Skeletal muscle tissue (tissue), 4 donors: ENCODE data around the gene SRL. TPM values are rescaled to one million over a fixed set of nuclear protein-coding genes. Genes with fewer than 3 reads are reported as not detected.

ENCODE experiments used
- H3K27ac ChIP-seq: one replicate; pipeline ENCODE4 v1.7.0; 2013; ENCODE audit warnings: mild to moderate bottlenecking, low read depth, low read length, inconsistent platforms
- H3K27me3 ChIP-seq, 3 donors: one replicate each; pipeline ENCODE4 v1.7.0; 2013; ENCODE audit warnings: low read length in 3 of 3; ENCODE audit not compliant: control insufficient read depth in 3 of 3, insufficient read depth in 3 of 3
- H3K36me3 ChIP-seq, 3 donors: one replicate each; pipeline ENCODE4 v1.7.0; 2013; ENCODE audit warnings: low read length in 3 of 3; ENCODE audit not compliant: control insufficient read depth in 3 of 3, insufficient read depth in 3 of 3
- H3K4me1 ChIP-seq, 3 donors: one replicate each; pipeline ENCODE4 v1.7.0; 2013; ENCODE audit warnings: low read length in 3 of 3, mild to moderate bottlenecking in 3 of 3; ENCODE audit not compliant: control insufficient read depth in 3 of 3, insufficient read depth in 3 of 3
- H3K4me3 ChIP-seq, 3 donors: one replicate each; pipeline ENCODE4 v1.7.0; 2013; ENCODE audit warnings: low read length in 3 of 3
- H3K9ac ChIP-seq, 3 donors: one replicate each; pipeline ENCODE4 v1.7.0; 2013; ENCODE audit warnings: low read length in 3 of 3, mild to moderate bottlenecking in 3 of 3, moderate library complexity in 2 of 3, low read depth in 1 of 3
- H3K9me3 ChIP-seq, 3 donors: one replicate each; pipeline ENCODE4 v1.7.0; 2013; ENCODE audit warnings: low read length in 3 of 3; ENCODE audit not compliant: control insufficient read depth in 3 of 3
- total RNA-seq: library from RNA; depleted of rRNA; stranded (reverse); fragments of >200 nt; gene quantifications from one replicate; pipeline ENCODE4 v1.2.3, GENCODE V29; 2014
- donor health status: Osteomylitis.

The SRL gene
- total RNA-seq, 1 donor from 2014 or later: 230 TPM

DNA sequence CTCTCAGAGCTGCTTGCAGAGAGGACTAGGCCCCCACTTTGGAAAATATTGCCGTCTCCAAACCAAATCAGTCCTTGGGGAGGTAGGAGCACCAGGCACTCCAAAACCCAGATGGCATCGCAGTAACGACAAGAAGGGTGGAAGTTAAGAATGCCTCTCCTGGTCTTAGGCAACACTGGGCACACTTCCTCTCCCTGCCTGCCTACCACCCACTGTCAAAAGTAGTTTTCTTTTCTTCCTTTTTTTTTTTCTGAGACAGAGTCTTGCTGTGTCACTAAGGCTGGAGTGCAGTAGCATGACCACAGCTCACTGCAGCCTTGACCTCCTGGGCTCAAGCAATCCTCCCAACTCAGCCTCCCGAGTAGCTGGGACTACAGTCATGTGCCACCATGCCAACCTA, 47.2 kb downstream of the SRL start:
- Histone ChIP-seq H3K4me3 (no peak overlapping the region), H3K27me3 (no peaks in the 10 kb centered on the region), H3K4me1 (peaks cover 16 to 27% (median 21%) of the 10 kb centered on the region in 3 donors), H3K9me3 (no peaks in the 10 kb centered on the region), H3K36me3 (peaks cover 42 to 65% (median 45%) of the 10 kb centered on the region in 3 donors), H3K9ac (peak overlapping the region in 1 of 3 donors; percentile 50), H3K27ac (no peak overlapping the region)

DNA sequence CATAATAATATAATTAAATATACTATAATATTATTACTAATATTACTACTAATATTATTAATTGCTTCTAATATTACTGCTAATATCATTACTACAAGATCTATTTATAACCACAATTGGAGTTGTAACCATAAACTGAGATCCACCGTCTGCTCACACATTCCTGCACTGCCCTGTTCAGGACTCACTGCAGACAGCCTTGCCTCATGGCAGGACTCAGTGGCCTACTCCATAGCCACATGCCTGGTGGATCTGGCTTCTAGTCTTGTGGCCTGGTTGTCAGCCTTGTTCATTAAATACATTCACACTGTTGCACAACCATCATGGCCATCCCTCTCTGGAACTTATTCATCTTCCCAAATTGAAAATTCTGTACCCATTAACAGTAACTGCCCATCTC, 48.0 kb downstream of the SRL start:
- Histone ChIP-seq H3K27ac (no peak overlapping the region), H3K9ac (no peak overlapping the region), H3K36me3 (peaks cover 39 to 64% (median 45%) of the 10 kb centered on the region in 3 donors), H3K4me3 (no peak overlapping the region), H3K9me3 (no peaks in the 10 kb centered on the region), H3K27me3 (no peaks in the 10 kb centered on the region), H3K4me1 (peaks cover 16 to 27% (median 21%) of the 10 kb centered on the region in 3 donors)

DNA sequence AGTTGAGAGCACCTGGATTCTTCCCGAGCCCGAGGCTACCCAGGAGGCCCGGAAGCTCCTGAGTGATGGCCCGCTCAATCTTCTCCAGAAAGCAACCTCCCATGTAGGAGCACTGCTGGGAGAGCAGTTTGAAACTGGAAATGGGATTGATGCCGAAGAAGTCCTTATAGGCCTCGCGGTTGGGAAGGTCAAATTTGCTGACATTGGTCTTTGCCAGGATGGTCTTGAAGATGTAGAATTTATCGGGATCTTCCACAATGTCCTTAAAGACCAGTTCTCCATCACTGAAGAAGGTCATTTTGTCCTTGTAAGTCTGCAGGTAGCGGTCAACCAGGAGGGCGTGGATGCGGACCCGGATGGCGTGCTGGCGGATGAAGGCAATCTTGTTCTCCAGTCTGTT, 49.7 kb downstream of the SRL start:
- Histone ChIP-seq H3K4me1 (peaks cover 16 to 27% (median 21%) of the 10 kb centered on the region in 3 donors), H3K4me3 (no peak overlapping the region), H3K9me3 (no peaks in the 10 kb centered on the region), H3K36me3 (peaks cover 30 to 53% (median 30%) of the 10 kb centered on the region in 3 donors), H3K27ac (no peak overlapping the region), H3K27me3 (no peaks in the 10 kb centered on the region), H3K9ac (peak overlapping the region in 2 of 3 donors; percentile 10 to 47)

GRCh38 chr16:4190712-4191333, 51.1 kb downstream of the SRL start:
- Histone ChIP-seq H3K9ac (peak overlapping the region in 1 of 3 donors; percentile 10), H3K4me3 (no peak overlapping the region), H3K4me1 (peaks cover 16 to 27% (median 21%) of the 10 kb centered on the region in 3 donors), H3K27ac (no peak overlapping the region), H3K9me3 (no peaks in the 10 kb centered on the region), H3K27me3 (no peaks in the 10 kb centered on the region), H3K36me3 (peaks cover 27 to 53% (median 30%) of the 10 kb centered on the region in 3 donors)

- H3K36me3 ChIP-seq: peaks cover 26 to 45% (median 27%) of the 10 kb centered on the region in 3 donors
- H3K9ac ChIP-seq: no peak overlapping the region
- no peaks in the 10 kb centered on the region for H3K27me3 ChIP-seq
- H3K27ac ChIP-seq: no peak overlapping the region
- no peak overlapping the region for H3K4me3 ChIP-seq
- no peaks in the 10 kb centered on the region for H3K9me3 ChIP-seq
- H3K4me1 ChIP-seq: peaks cover 16 to 27% (median 21%) of the 10 kb centered on the region in 3 donors
Measured at GRCh38 chr16:4190086-4190485, 51.8 kb downstream of the SRL start.

- H3K4me3 ChIP-seq: peak overlapping the region; percentile 71 to 85 (median 81)
- peak overlapping the region; percentile 95 for H3K27ac ChIP-seq
- no peaks in the 10 kb centered on the region for H3K9me3 ChIP-seq
- H3K4me1 ChIP-seq: peaks cover 6 to 15% (median 13%) of the 10 kb centered on the region in 3 donors
- no peaks in the 10 kb centered on the region for H3K27me3 ChIP-seq
- H3K9ac ChIP-seq: peak overlapping the region; percentile 87 to 90 (median 90)
- H3K36me3 ChIP-seq: peaks cover 0 to 2% (median 0%) of the 10 kb centered on the region in 3 donors
Measured at GRCh38 chr16:4184038-4184702, 57.7 kb downstream of the SRL start.

DNA sequence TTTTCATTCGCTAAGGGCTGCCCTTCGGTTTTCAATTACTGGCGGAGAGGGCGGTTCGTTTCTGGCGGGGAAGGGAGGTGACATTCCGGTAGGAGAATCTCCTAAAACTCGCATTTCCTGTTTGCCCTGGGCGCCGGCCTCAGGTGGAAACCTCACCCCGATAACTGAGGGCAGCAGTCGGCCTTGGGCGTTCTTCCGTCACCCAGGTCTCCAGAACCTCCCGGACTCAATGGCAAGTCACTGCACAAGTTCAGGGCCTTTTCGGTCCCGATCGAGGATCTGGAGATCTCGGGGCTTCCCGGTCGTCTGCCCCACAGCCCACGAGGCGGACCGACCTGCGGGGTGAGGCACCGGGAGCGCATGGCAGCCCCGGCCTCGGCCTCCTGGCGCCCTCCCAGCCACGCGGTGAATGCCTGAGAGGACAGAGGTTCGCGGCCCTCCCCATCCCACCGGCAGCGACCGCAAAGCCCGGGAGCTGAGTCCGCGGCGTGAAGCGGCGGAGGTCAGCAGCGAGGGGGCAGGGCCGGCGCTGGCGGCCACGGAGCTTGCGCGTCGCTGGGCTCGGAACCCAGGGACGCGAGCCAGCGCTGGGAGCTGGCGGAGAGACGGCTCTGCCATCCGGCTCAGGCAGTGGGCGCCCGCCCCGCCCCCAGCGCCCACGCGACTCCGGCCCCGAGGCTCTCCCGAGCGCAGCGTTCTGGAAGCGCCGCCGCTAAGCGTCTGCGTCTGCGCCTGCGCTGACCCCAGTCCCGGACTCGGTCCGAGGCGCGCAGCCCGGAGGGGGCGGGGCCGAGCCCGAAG, 58.4 kb downstream of the SRL start:
- H3K9ac ChIP-seq: peak overlapping the region; percentile 90 to 94 (median 90)
- peak overlapping the region; percentile 71 to 85 (median 81) for H3K4me3 ChIP-seq
- peaks cover 6 to 15% (median 13%) of the 10 kb centered on the region in 3 donors for H3K4me1 ChIP-seq
- H3K27me3 ChIP-seq: no peaks in the 10 kb centered on the region
- H3K36me3 ChIP-seq: peaks cover 0 to 2% (median 0%) of the 10 kb centered on the region in 3 donors
- no peaks in the 10 kb centered on the region for H3K9me3 ChIP-seq
- H3K27ac ChIP-seq: peak overlapping the region; percentile 95

DNA sequence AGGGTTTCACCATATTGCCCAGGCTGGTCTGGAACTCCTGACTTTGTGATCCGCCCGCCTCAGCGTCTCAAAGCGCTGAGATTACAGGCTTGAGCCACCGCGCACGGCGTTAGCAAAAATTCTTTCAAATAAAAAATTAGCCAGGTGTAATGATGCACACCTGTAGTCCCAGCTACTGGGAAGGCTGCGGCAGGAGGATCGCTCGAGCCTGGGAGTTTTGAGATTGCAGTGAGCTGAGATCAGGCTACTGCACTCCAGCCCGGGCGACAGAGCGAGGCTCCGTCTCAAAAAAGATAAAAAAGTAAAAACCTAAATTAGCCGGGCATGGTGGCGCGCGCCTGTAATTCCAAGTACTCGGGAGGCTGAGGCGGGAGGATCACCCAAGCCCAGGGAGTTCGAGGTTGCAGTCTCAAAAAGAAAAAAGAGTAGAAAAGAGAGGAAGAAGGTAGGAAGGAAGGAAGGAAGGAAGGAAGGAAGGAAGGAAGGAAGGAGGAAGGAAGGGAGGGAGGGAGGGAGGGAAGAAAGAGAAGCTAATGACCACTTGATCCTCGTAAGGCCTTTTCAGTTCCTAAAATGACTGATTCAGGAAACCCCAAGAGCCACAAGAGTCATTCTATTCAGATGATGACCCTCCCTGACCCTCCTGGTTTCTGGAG, 59.2 kb downstream of the SRL start:
- H3K9ac ChIP-seq: peak overlapping the region; percentile 90 to 94 (median 90)
- H3K27ac ChIP-seq: peak overlapping the region; percentile 95
- peaks cover 0 to 2% (median 0%) of the 10 kb centered on the region in 3 donors for H3K36me3 ChIP-seq
- H3K4me1 ChIP-seq: peaks cover 6 to 15% (median 13%) of the 10 kb centered on the region in 3 donors
- no peaks in the 10 kb centered on the region for H3K9me3 ChIP-seq
- peak overlapping the region; percentile 71 to 85 (median 81) for H3K4me3 ChIP-seq
- H3K27me3 ChIP-seq: no peaks in the 10 kb centered on the region

GRCh38 chr16:4180511-4180910, 61.4 kb downstream of the SRL start:
- H3K4me3 ChIP-seq: no peak overlapping the region
- H3K4me1 ChIP-seq: peaks cover 6 to 15% (median 13%) of the 10 kb centered on the region in 3 donors
- H3K27ac ChIP-seq: no peak overlapping the region
- no peaks in the 10 kb centered on the region for H3K9me3 ChIP-seq
- no peaks in the 10 kb centered on the region for H3K36me3 ChIP-seq
- H3K9ac ChIP-seq: no peak overlapping the region
- no peaks in the 10 kb centered on the region for H3K27me3 ChIP-seq
